ENCODE measurements around the gene CNOT6. TPM values are rescaled to one million over a fixed set of nuclear protein-coding genes. Genes with fewer than 3 reads are reported as not detected.

Gene CNOT6
- total RNA-seq, 1 experiment from 2014 or later, result 59.1 TPM

DNA sequence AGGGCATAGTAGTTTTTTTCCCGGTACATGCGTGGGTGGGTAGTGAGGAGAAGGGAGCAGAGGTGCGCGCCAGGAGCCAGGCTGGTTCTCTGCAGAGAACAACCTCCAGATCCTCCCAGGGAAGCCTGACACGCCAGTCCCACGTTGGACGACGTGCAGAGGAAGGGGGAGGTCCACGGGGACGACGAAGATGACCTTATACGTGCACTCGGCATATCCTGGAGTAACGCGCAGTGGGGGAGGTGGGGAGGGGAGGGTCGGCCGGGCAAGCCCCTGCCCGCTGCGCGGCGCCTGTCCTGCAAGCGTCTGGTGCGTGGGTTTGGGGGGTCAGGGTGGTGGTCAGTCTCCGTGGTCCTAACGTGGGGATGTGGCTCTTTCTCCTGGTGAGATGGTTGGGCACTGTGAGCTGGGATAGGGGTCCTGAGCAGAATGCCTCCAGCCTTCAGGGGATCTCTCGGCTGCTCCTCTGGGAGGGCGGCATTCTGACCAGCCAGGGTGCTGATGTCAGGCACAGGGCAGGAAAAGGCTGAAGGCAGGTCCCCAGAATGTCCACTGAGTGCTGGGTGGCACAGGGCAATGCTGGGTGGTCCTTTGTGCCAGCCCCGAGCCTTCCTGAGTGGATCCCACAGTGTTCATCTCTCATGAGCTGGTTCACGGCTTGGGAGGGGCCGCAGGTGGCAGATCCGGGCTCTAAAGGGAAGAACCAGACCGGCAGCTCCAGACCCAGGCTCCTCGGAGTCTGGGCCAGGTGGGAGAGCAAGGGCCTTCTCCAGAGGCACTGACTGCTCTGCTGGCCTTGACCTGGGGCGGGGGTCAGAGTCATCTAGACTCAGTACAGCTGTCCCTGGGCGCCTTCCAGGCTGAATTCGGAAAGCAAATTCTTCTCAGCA is 107.7 kb downstream of the CNOT6 start:
- no peak for DNase-seq (ENCODE audit: low read depth, low spot score)
- Histone ChIP-seq H3K79me2 (ENCODE audit: insufficient read depth, low read length) (no peaks in the 10 kb centered on the region), H3K4me3 (replicated peaks in 1 of 2; ENCODE audit: low read depth in 1 of 2, low read length in 2 of 2) (no peak overlapping the region), H3K4me1 (ENCODE audit: control insufficient read depth in 1 of 2, insufficient read depth in 2 of 2, low read length in 2 of 2) (0 out of 4 replicates have a peak, but pooled peaks cover 0 to 3% of the 10 kb centered on the region in 2 experiments), H3K27ac (ENCODE audit: low read depth, low read length) (no peak overlapping the region), H4K20me1 (ENCODE audit: insufficient read depth) (no peaks in the 10 kb centered on the region), H3K27me3 (ENCODE audit: insufficient read depth, low read length) (no peaks in the 10 kb centered on the region), H3K9ac (ENCODE audit: low read length) (no peak overlapping the region), H3K36me3 (ENCODE audit: control insufficient read depth in 1 of 2, insufficient read depth in 2 of 2, low read length in 2 of 2) (no peaks in the 10 kb centered on the region), H3K4me2 (ENCODE audit: low read length) (no peak overlapping the region), H3K9me3 (ENCODE audit: control insufficient read depth in 1 of 2, insufficient read depth in 1 of 2, low read depth in 1 of 2, low read length in 2 of 2) (no peaks in the 10 kb centered on the region), H2AFZ (ENCODE audit: low read depth, low read length, poor library complexity, severe bottlenecking) (no peak overlapping the region), H3K9me2 (ENCODE audit: insufficient read depth) (no peaks in the 10 kb centered on the region)
- POLR2A ChIA-PET, result no interaction called here
- TF ChIP-seq, protein P1, sequence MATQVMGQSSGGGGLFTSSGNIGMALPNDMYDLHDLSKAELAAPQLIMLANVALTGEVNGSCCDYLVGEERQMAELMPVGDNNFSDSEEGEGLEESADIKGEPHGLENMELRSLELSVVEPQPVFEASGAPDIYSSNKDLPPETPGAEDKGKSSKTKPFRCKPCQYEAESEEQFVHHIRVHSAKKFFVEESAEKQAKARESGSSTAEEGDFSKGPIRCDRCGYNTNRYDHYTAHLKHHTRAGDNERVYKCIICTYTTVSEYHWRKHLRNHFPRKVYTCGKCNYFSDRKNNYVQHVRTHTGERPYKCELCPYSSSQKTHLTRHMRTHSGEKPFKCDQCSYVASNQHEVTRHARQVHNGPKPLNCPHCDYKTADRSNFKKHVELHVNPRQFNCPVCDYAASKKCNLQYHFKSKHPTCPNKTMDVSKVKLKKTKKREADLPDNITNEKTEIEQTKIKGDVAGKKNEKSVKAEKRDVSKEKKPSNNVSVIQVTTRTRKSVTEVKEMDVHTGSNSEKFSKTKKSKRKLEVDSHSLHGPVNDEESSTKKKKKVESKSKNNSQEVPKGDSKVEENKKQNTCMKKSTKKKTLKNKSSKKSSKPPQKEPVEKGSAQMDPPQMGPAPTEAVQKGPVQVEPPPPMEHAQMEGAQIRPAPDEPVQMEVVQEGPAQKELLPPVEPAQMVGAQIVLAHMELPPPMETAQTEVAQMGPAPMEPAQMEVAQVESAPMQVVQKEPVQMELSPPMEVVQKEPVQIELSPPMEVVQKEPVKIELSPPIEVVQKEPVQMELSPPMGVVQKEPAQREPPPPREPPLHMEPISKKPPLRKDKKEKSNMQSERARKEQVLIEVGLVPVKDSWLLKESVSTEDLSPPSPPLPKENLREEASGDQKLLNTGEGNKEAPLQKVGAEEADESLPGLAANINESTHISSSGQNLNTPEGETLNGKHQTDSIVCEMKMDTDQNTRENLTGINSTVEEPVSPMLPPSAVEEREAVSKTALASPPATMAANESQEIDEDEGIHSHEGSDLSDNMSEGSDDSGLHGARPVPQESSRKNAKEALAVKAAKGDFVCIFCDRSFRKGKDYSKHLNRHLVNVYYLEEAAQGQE (IDR thresholded peaks at IDR 0.05; ENCODE audit: low read depth), result no peak
- no peak for TF ChIP-seq TCF7L2 (IDR thresholded peaks at IDR 0.05; ENCODE audit: borderline replicate concordance, extremely low read depth, insufficient read depth, insufficient read length)
- no peak for TF ChIP-seq ELF1 (IDR thresholded peaks at IDR 0.05; ENCODE audit: borderline replicate concordance, low read depth)
- no peak for TF ChIP-seq ZNF274 (IDR thresholded peaks at IDR 0.05; ENCODE audit: low read depth, low read length)
- TF ChIP-seq, protein P2, sequence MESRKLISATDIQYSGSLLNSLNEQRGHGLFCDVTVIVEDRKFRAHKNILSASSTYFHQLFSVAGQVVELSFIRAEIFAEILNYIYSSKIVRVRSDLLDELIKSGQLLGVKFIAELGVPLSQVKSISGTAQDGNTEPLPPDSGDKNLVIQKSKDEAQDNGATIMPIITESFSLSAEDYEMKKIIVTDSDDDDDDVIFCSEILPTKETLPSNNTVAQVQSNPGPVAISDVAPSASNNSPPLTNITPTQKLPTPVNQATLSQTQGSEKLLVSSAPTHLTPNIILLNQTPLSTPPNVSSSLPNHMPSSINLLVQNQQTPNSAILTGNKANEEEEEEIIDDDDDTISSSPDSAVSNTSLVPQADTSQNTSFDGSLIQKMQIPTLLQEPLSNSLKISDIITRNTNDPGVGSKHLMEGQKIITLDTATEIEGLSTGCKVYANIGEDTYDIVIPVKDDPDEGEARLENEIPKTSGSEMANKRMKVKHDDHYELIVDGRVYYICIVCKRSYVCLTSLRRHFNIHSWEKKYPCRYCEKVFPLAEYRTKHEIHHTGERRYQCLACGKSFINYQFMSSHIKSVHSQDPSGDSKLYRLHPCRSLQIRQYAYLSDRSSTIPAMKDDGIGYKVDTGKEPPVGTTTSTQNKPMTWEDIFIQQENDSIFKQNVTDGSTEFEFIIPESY (IDR thresholded peaks at IDR 0.05; ENCODE audit: extremely low read depth, insufficient replicate concordance, low read length), result no peak
- no peak for TF ChIP-seq SIN3A (IDR thresholded peaks at IDR 0.05; ENCODE audit: low read depth)
- TF ChIP-seq JUND (IDR thresholded peaks at IDR 0.05), result no peak
- TF ChIP-seq EZH2 (IDR thresholded peaks at IDR 0.05), result no peak
- TF ChIP-seq EZH2phosphoT487 (IDR thresholded peaks at IDR 0.05; ENCODE audit: borderline replicate concordance), result no peak
- no peak for TF ChIP-seq FOSL1 (IDR thresholded peaks at IDR 0.05; ENCODE audit: low read depth)
- TF ChIP-seq YY1 (IDR thresholded peaks at IDR 0.05; ENCODE audit: extremely low read depth, insufficient replicate concordance, low read depth, low read length), result no peak
- no peak for ATAC-seq
- no TSS peak for BruUV-seq (replicated peaks)
- CTCF ChIA-PET, result no interaction called here
- intact Hi-C loops (cut with micrococcal nuclease), result no loop called here
- RAD21 ChIA-PET (ENCODE audit: low non-redundant PET in 1 of 2, low total read pairs in 2 of 2, uncharacterized antibody in 2 of 2, unreplicated experiment in 2 of 2), result no interaction called here

Measured in HCT116 (cell line).